Measurements from ENCODE around the gene DDI1.

Gene DDI1

DNA sequence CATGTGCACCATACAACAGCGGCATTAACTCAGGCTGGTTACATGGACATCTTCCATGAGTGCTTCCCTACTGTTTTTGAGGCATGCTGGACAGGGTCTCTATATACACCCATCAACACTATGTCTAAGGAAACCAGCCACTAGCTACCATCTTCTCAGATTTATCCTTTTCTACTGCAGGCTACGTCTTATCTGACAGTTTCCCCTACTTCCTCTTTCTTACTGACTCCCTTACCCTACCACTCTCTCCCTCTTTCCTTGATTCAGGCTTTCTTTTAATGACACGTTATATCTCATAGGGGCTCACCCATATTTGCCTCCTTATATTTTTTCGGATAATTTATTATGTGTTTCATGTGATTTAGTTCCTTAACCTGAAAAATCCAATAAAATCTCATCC is 41.8 kb downstream of the DDI1 start:
- DNase-seq (ENCODE audit: low read depth) = no peak

DNA sequence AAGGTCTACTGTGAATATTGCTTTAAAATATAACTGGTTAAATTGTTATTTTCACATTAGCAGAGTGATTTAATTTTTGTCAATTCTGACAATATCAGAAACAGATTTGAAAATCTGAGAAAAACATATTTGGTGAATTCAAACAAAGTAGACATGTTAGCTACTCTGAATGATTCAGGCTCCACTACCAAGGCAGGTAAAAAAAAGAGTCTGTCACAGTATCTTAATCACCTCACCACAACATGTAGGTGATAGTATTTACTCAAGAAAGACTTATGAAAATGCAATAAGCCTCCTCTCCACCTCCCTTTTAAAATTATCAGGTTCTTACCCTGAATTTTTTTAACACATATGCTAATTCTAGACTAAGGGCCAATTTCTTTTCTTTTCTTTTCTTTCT is 42.6 kb downstream of the DDI1 start:
- DNase-seq (ENCODE audit: low read depth) = no peak

DNA sequence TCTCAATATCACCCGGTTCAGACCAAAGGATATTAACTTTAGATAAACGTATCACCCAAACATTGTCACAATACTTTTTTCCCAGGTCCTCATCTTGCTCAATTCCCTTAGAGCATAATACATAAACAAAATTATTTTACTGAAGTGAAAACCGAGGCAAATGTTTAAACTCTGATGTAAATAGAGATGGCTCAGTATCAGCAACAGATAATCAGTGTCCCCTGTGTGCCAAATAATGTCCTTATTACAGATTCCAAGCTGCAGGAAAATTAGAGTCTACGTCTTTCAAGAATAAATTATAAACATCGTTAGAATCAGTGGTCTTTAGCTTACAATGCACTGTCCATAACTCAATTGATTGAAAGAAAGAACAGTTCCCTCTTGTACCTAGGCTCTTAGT is 50.2 kb downstream of the DDI1 start:
- DNase-seq (ENCODE audit: low read depth) = no peak

All from stimulated activated CD8-positive, alpha-beta memory T cell treated with anti-CD3 and anti-CD28 coated beads, Interleukin-12 subunit alpha, Interleukin-12 subunit beta, amount 100 ng/mL, for 4 hours (primary cell).